SK-N-SH (cell line): ENCODE results near the gene JAKMIP3. TPM values are rescaled to one million over a fixed set of nuclear protein-coding genes. Genes with fewer than 3 reads are reported as not detected.

ENCODE experiments used
- CTCF ChIA-PET: fragments of 300-600, 350-600 bp; formaldehyde crosslinking; extraction: SDS; loops from one replicate; lab custom pipeline; 2021; lab: Yijun Ruan, JAX
- POLR2A ChIA-PET: fragments of 350-600 bp; sonication (Branson Sonifier 250); formaldehyde crosslinking; extraction: SDS; loops from one replicate; lab custom pipeline; 2020; ENCODE audit warnings: antibody characterized with exemption, inconsistent platforms; lab: Yijun Ruan, JAX
- DNase-seq: peaks from one replicate; pipeline ENCODE4 v3.0.0; 2012
- H2AFZ ChIP-seq: fragments of 200-600 bp; sonication (generic); 2 replicates; pipeline ENCODE4 v1.8.1; 2016; ENCODE audit warnings: antibody characterized with exemption, mild to moderate bottlenecking, low read depth
- H3F3A ChIP-seq: fragments of 200-600 bp; sonication (generic); replicated peaks from 2 replicates; pipeline ENCODE3; 2016; ENCODE audit warnings: antibody characterized with exemption, mild to moderate bottlenecking; ENCODE audit not compliant: insufficient read depth
- H3K27ac ChIP-seq, 2 experiments: fragments of 200-500 bp in 1 of 2; fragments of 200-600 bp in 1 of 2; sonication (Bioruptor generic) in 1 of 2; sonication (generic), shearing (Covaris generic) in 1 of 2; 2 replicates each; pipeline versions ENCODE4 v1.5.1 to v1.6.1; 2014 to 2016; ENCODE audit warnings: low read depth in 2 of 2, inconsistent platforms in 1 of 2, low read length in 1 of 2, mild to moderate bottlenecking in 1 of 2, mixed read lengths in 1 of 2
- H3K27me3 ChIP-seq: fragments of 200-600 bp; sonication (generic), shearing (Covaris generic); 2 replicates; pipeline ENCODE4 v1.6.1; 2016; ENCODE audit warnings: mixed run types; ENCODE audit not compliant: insufficient read depth
- H3K36me3 ChIP-seq, 2 experiments: fragments of 200-500 bp in 1 of 2; fragments of 200-600 bp in 1 of 2; sonication (Bioruptor generic) in 1 of 2; sonication (generic) in 1 of 2; replicated peaks in 1 of 2; 2 replicates each; pipeline versions ENCODE3 to v1.5.1; 2014 to 2016; ENCODE audit warnings: low read length in 1 of 2, mild to moderate bottlenecking in 1 of 2; ENCODE audit not compliant: insufficient read depth in 2 of 2, control insufficient read depth in 1 of 2
- H3K4me1 ChIP-seq, 2 experiments: fragments of 200-500 bp in 1 of 2; fragments of 200-600 bp in 1 of 2; sonication (Bioruptor generic) in 1 of 2; sonication (generic), shearing (Covaris generic) in 1 of 2; 2 replicates each; pipeline versions ENCODE4 v1.5.1 to v1.6.1; 2014 to 2016; ENCODE audit warnings: low read depth in 1 of 2, low read length in 1 of 2, mixed run types in 1 of 2; ENCODE audit not compliant: insufficient read depth in 2 of 2, control insufficient read depth in 1 of 2
- H3K4me2 ChIP-seq: fragments of 200-600 bp; sonication (generic), shearing (Covaris generic); 2 replicates; pipeline ENCODE4 v1.6.1; 2017; ENCODE audit warnings: mixed run types
- H3K4me3 ChIP-seq, 2 experiments: fragments of 200-500 bp in 1 of 2; fragments of 200-600 bp in 1 of 2; sonication (Bioruptor generic) in 1 of 2; sonication (generic), shearing (Covaris generic) in 1 of 2; 2 replicates each; pipeline versions ENCODE4 v1.5.1 to v1.8.1; 2014 to 2016; ENCODE audit warnings: low read depth in 2 of 2, inconsistent platforms in 1 of 2, low read length in 1 of 2, mild to moderate bottlenecking in 1 of 2, mixed read lengths in 1 of 2, moderate library complexity in 1 of 2
- H3K79me2 ChIP-seq: fragments of 200-600 bp; sonication (generic); 2 replicates; pipeline ENCODE4 v1.8.1; 2017; ENCODE audit warnings: mild to moderate bottlenecking; ENCODE audit not compliant: insufficient read depth
- H3K9ac ChIP-seq: fragments of 200-600 bp; sonication (generic); 2 replicates; pipeline ENCODE4 v1.6.1; 2017; ENCODE audit warnings: mixed run types
- H3K9me2 ChIP-seq: fragments of 200-600 bp; sonication (generic); 2 replicates; pipeline ENCODE4 v1.6.1; 2017; ENCODE audit warnings: mixed run types
- H3K9me3 ChIP-seq: fragments of 200-600 bp; sonication (generic); 2 replicates; pipeline ENCODE4 v1.6.1; 2017; ENCODE audit warnings: mixed run types, mild to moderate bottlenecking, moderate library complexity
- H4K20me1 ChIP-seq: fragments of 200-600 bp; sonication (generic); 2 replicates; pipeline ENCODE4 v1.6.1; 2017; ENCODE audit warnings: mild to moderate bottlenecking, mixed run types; ENCODE audit not compliant: insufficient read depth
- EP300 ChIP-seq, 2 experiments: IDR thresholded peaks; 2 replicates each; pipeline versions ENCODE4 v1.4.0 to v1.6.1; 2012; ENCODE audit warnings: borderline replicate concordance in 1 of 2, low read depth in 1 of 2, low read length in 1 of 2
- FOXJ3 ChIP-seq: sonication (generic); formaldehyde crosslinking; IDR thresholded peaks from 2 replicates; pipeline ENCODE4 v1.5.1; 2020; ENCODE audit warnings: mild to moderate bottlenecking, missing genetic modification reagents
- FOXM1 ChIP-seq: IDR thresholded peaks from 2 replicates; pipeline ENCODE4 v1.4.0; 2012; ENCODE audit warnings: low read depth, mild to moderate bottlenecking
- GABPA ChIP-seq: IDR thresholded peaks from 2 replicates; pipeline ENCODE4 v1.4.0; 2012; ENCODE audit warnings: low read depth, mild to moderate bottlenecking
- IRF3 ChIP-seq: fragments of 150-350 bp; IDR thresholded peaks from 2 replicates; pipeline ENCODE4 v1.6.1; 2016; ENCODE audit warnings: mild to moderate bottlenecking, low read depth, low read length
- MAX ChIP-seq: IDR thresholded peaks from 2 replicates; pipeline ENCODE4 v1.4.0; 2012; ENCODE audit warnings: low read depth
- MEF2A ChIP-seq: IDR thresholded peaks from 2 replicates; pipeline ENCODE4 v1.4.0; 2012; ENCODE audit warnings: low read depth, borderline replicate concordance
- MXI1 ChIP-seq: IDR thresholded peaks from 2 replicates; pipeline ENCODE4 v1.6.1; 2012; ENCODE audit warnings: mild to moderate bottlenecking, low read depth, low read length, improper control_type of control experiment
- POLR2AphosphoS5 ChIP-seq: IDR thresholded peaks from 2 replicates; pipeline ENCODE4 v1.6.1; 2012; ENCODE audit warnings: low read depth, low read length
- RFX5 ChIP-seq: IDR thresholded peaks from 2 replicates; pipeline ENCODE4 v1.6.1; 2012; ENCODE audit warnings: mild to moderate bottlenecking, improper control_type of control experiment, low read length
- RXRA ChIP-seq: IDR thresholded peaks from 2 replicates; pipeline ENCODE4 v1.4.0; 2012; ENCODE audit warnings: low read depth, mild to moderate bottlenecking, borderline replicate concordance
- TCF12 ChIP-seq: IDR thresholded peaks from 2 replicates; pipeline ENCODE4 v1.4.0; 2012
- USF2 ChIP-seq: fragments of 150-350 bp; IDR thresholded peaks from 2 replicates; pipeline ENCODE4 v1.6.1; 2017; ENCODE audit warnings: antibody characterized with exemption, low read length, low read depth, borderline replicate concordance
- WGBS: methylation state at CpG from one replicate; pipeline ENCODE4 v1.1.6; 2017; ENCODE audit warnings: low lambda C conversion rate; 5-methylcytosine and 5-hydroxymethylcytosine counted together
- polyA plus RNA-seq, 3 experiments: library from polyadenylated mRNA; depleted of rRNA; stranded (reverse); fragments of >200 nt; gene quantifications; 2 replicates each; pipeline ENCODE4 v1.2.3, GENCODE V29; 2012

Gene JAKMIP3
- polyA plus RNA-seq, 1 of the 3 experiments (the other 2 are of a cell fraction), result 0.02 TPM

- TF ChIP-seq GABPA (no peak), POLR2AphosphoS5 (no peak), MEF2A (no peak), EP300 (IDR thresholded peaks at IDR 0.05; ENCODE audit: borderline replicate concordance in 1 of 2, low read depth in 1 of 2, low read length in 1 of 2) (no peak), MAX (no peak), MXI1 (no peak)
These were observed 38.9 kb downstream of the JAKMIP3 start (continued) for GRCh38 chr10:132104471-132105301.

GRCh38 chr10:132105302-132105995 is 39.7 kb downstream of the JAKMIP3 start:
- Histone ChIP-seq H3K9me2 (no peaks in the 10 kb centered on the region), H3K4me1 (no peaks in the 10 kb centered on the region), H4K20me1 (no peaks in the 10 kb centered on the region), H3K4me2 (no peak overlapping the region), H3K27ac (no peak overlapping the region), H3K9ac (no peak overlapping the region), H3K27me3 (no peaks in the 10 kb centered on the region), H2AFZ (no peak overlapping the region), H3K4me3 (no peak overlapping the region), H3K36me3 (no peaks in the 10 kb centered on the region), H3K79me2 (no peaks in the 10 kb centered on the region), H3F3A (no peaks in the 10 kb centered on the region), H3K9me3 (no peaks in the 10 kb centered on the region)
- POLR2A ChIA-PET, result no interaction called here
- WGBS, result 55% methylated on average over 12 of the region's 14 CpGs
- TF ChIP-seq FOXM1, result no peak
- no peak for TF ChIP-seq USF2
- TF ChIP-seq TCF12, result no peak
- TF ChIP-seq FOXJ3 (CRISPR knock-in tag), result no peak
- CTCF ChIA-PET, result interaction anchor here (1.3 to 2.8 kb wide), 2 partner anchors 37 to 51 kb away, joined by 3 to 12 read pairs; no protein-coding TSS in a partner anchor
- DNase-seq, result no peak

GRCh38 chr10:132106431-132106830 is 40.7 kb downstream of the JAKMIP3 start:
- Histone ChIP-seq H3K4me1 (no peaks in the 10 kb centered on the region), H2AFZ (no peak overlapping the region), H3K4me2 (no peak overlapping the region), H3K9ac (no peak overlapping the region), H3K36me3 (no peaks in the 10 kb centered on the region), H3K9me2 (no peaks in the 10 kb centered on the region), H3K27me3 (no peaks in the 10 kb centered on the region), H3K27ac (no peak overlapping the region), H4K20me1 (no peaks in the 10 kb centered on the region), H3K4me3 (no peak overlapping the region), H3K79me2 (no peaks in the 10 kb centered on the region), H3K9me3 (no peaks in the 10 kb centered on the region), H3F3A (no peaks in the 10 kb centered on the region)
- WGBS, result 58% methylated on average over 15 of the region's 15 CpGs
- TF ChIP-seq MEF2A, result no peak
- TF ChIP-seq IRF3, result no peak
- TF ChIP-seq RXRA, result no peak
- TF ChIP-seq RFX5, result no peak
- no peak for TF ChIP-seq USF2
- DNase-seq, result no peak
- ChIA-PET CTCF (no interaction called here), POLR2A (no interaction called here)
